Nephron (organoid): Measurements from ENCODE around the gene EIF2AK3.

ENCODE experiments used
- H3K27ac Mint-ChIP-seq, 3 experiments: 2 replicates each; pipeline ENCODE4 v1.8.0; 2020; ENCODE audit warnings: mixed read lengths in 3 of 3, mild to moderate bottlenecking in 2 of 3, moderate library complexity in 1 of 3
- H3K27me3 Mint-ChIP-seq: 2 replicates; pipeline ENCODE4 v1.8.0; 2021; ENCODE audit warnings: low read depth, mild to moderate bottlenecking, moderate library complexity, mixed read lengths
- H3K36me3 Mint-ChIP-seq: 2 replicates; pipeline ENCODE4 v1.8.0; 2020; ENCODE audit warnings: low read depth, mixed read lengths
- H3K4me1 Mint-ChIP-seq: 2 replicates; pipeline ENCODE4 v1.8.0; 2020; ENCODE audit warnings: mixed read lengths
- H3K4me3 Mint-ChIP-seq, 3 experiments: 2 replicates each; pipeline ENCODE4 v1.8.0; 2020; ENCODE audit warnings: mild to moderate bottlenecking in 3 of 3, mixed read lengths in 3 of 3, moderate library complexity in 2 of 3
- H3K9me3 Mint-ChIP-seq: 2 replicates; pipeline ENCODE4 v1.8.0; 2020; ENCODE audit warnings: mixed read lengths
- CTCF ChIP-seq, 3 experiments: fragments of 200-600 bp; sonication (generic); IDR thresholded peaks; one replicate each; pipeline ENCODE4 v1.5.0; 2021; ENCODE audit warnings: antibody characterized with exemption in 3 of 3; ENCODE audit not compliant: unreplicated experiment in 3 of 3

The EIF2AK3 gene

GRCh38 chr2:88585969-88586368 is 41.3 kb downstream of the EIF2AK3 start:
- H3K27me3 Mint-ChIP-seq = no peaks in the 10 kb centered on the region
- H3K4me3 Mint-ChIP-seq = no peak overlapping the region
- no peaks in the 10 kb centered on the region for H3K9me3 Mint-ChIP-seq
- TF ChIP-seq CTCF (IDR thresholded peaks at IDR 0.05; ENCODE audit: unreplicated experiment in 3 of 3) = no peak
- H3K27ac Mint-ChIP-seq = no peak overlapping the region
- no peaks in the 10 kb centered on the region for H3K4me1 Mint-ChIP-seq
- peaks cover 50% of the 10 kb centered on the region for H3K36me3 Mint-ChIP-seq

- Mint-ChIP-seq H3K4me1 (no peaks in the 10 kb centered on the region), H3K27me3 (no peaks in the 10 kb centered on the region), H3K27ac (no peak overlapping the region), H3K4me3 (no peak overlapping the region), H3K9me3 (no peaks in the 10 kb centered on the region), H3K36me3 (peaks cover 62% of the 10 kb centered on the region)
- no peak for TF ChIP-seq CTCF (IDR thresholded peaks at IDR 0.05; ENCODE audit: unreplicated experiment in 3 of 3)
These were observed 45.2 kb downstream of the EIF2AK3 start for GRCh38 chr2:88582030-88582429.

- no peaks in the 10 kb centered on the region for H3K4me1 Mint-ChIP-seq
- H3K27ac Mint-ChIP-seq = no peak overlapping the region
- H3K4me3 Mint-ChIP-seq = no peak overlapping the region
- no peak for TF ChIP-seq CTCF (IDR thresholded peaks at IDR 0.05; ENCODE audit: unreplicated experiment in 3 of 3)
- peaks cover 64% of the 10 kb centered on the region for H3K36me3 Mint-ChIP-seq
- H3K9me3 Mint-ChIP-seq = no peaks in the 10 kb centered on the region
- no peaks in the 10 kb centered on the region for H3K27me3 Mint-ChIP-seq
These were observed 47.2 kb downstream of the EIF2AK3 start for GRCh38 chr2:88580088-88580487.

GRCh38 chr2:88575630-88576029 is 51.6 kb downstream of the EIF2AK3 start:
- Mint-ChIP-seq H3K36me3 (peaks cover 58% of the 10 kb centered on the region), H3K9me3 (no peaks in the 10 kb centered on the region)

GRCh38 chr2:88575051-88575450 is 52.2 kb downstream of the EIF2AK3 start:
- no peak overlapping the region for H3K4me3 Mint-ChIP-seq
- no peaks in the 10 kb centered on the region for H3K9me3 Mint-ChIP-seq
- no peak overlapping the region for H3K27ac Mint-ChIP-seq
- H3K36me3 Mint-ChIP-seq = peaks cover 57% of the 10 kb centered on the region
- H3K4me1 Mint-ChIP-seq = no peaks in the 10 kb centered on the region
- no peak for TF ChIP-seq CTCF (IDR thresholded peaks at IDR 0.05; ENCODE audit: unreplicated experiment in 3 of 3)
- no peaks in the 10 kb centered on the region for H3K27me3 Mint-ChIP-seq

More at GRCh38 chr2:88575630-88576029, 51.6 kb downstream of the EIF2AK3 start:
- no peak overlapping the region for H3K4me3 Mint-ChIP-seq
- no peaks in the 10 kb centered on the region for H3K4me1 Mint-ChIP-seq
- no peaks in the 10 kb centered on the region for H3K27me3 Mint-ChIP-seq
- H3K27ac Mint-ChIP-seq = no peak overlapping the region
- no peak for TF ChIP-seq CTCF (IDR thresholded peaks at IDR 0.05; ENCODE audit: unreplicated experiment in 3 of 3)

GRCh38 chr2:88574445-88574844 is 52.8 kb downstream of the EIF2AK3 start:
- H3K27ac Mint-ChIP-seq = no peak overlapping the region
- H3K36me3 Mint-ChIP-seq = peaks cover 56% of the 10 kb centered on the region
- no peak overlapping the region for H3K4me3 Mint-ChIP-seq
- H3K27me3 Mint-ChIP-seq = no peaks in the 10 kb centered on the region
- no peaks in the 10 kb centered on the region for H3K9me3 Mint-ChIP-seq
- no peaks in the 10 kb centered on the region for H3K4me1 Mint-ChIP-seq
- TF ChIP-seq CTCF (IDR thresholded peaks at IDR 0.05; ENCODE audit: unreplicated experiment in 3 of 3) = no peak
